ENCODE results near the gene ACADL. TPM values are rescaled to one million over a fixed set of nuclear protein-coding genes. Genes with fewer than 3 reads are reported as not detected.

ACADL gene
- total RNA-seq, 1 experiment from 2014 or later: not detected

GRCh38 chr2:210199854-210200253 lies 25.4 kb downstream of the ACADL start (continued):
- TF ChIP-seq CEBPB (IDR thresholded peaks at IDR 0.05; ENCODE audit: low read depth): no peak

- no TSS peak for BruUV-seq (replicated peaks)
- RAD21 ChIA-PET (ENCODE audit: low non-redundant PET in 1 of 2, low total read pairs in 2 of 2, uncharacterized antibody in 2 of 2, unreplicated experiment in 2 of 2): interaction anchor here in 1 of 2 experiments (1.1 kb wide), 1 partner anchor 219 kb away, joined by 3 read pairs; no protein-coding TSS in a partner anchor
Measured at GRCh38 chr2:210199186-210199765, 26.0 kb downstream of the ACADL start.

More at GRCh38 chr2:210199186-210199765, 26.0 kb downstream of the ACADL start:
- H3K4me3 ChIP-seq (replicated peaks in 1 of 2; ENCODE audit: low read depth in 1 of 2, low read length in 2 of 2): no peak overlapping the region
- intact Hi-C loops (cut with micrococcal nuclease): loop anchor here (1.0 to 10.0 kb wide), 6 partner anchors 222 to 1802 kb away; partner anchors contain the start of gene MAP2
- TF ChIP-seq ZNF274 (IDR thresholded peaks at IDR 0.05; ENCODE audit: low read depth, low read length): no peak
- TF ChIP-seq CTCF (IDR thresholded peaks at IDR 0.05 in 2 of 3, conservative IDR thresholded peaks at IDR 0.05 in 1 of 3; ENCODE audit: borderline replicate concordance in 1 of 3, insufficient read depth in 1 of 3, low read depth in 2 of 3, low read length in 2 of 3): peak; percentile 54 to 65 (median 60); a peak in 5 of 6 replicates
- peak; percentile 73 for TF ChIP-seq RAD21 (IDR thresholded peaks at IDR 0.05; ENCODE audit: low read depth)
- POLR2A ChIA-PET: no interaction called here
- H3K9me2 ChIP-seq (ENCODE audit: insufficient read depth): no peaks in the 10 kb centered on the region
- H4K20me1 ChIP-seq (ENCODE audit: insufficient read depth): no peaks in the 10 kb centered on the region
- no peaks in the 10 kb centered on the region for H3K36me3 ChIP-seq (ENCODE audit: control insufficient read depth in 1 of 2, insufficient read depth in 2 of 2, low read length in 2 of 2)
- H3K27ac ChIP-seq (ENCODE audit: low read depth, low read length): no peak overlapping the region
- H3K4me2 ChIP-seq (ENCODE audit: low read length): no peak overlapping the region
- H3K79me2 ChIP-seq (ENCODE audit: insufficient read depth, low read length): no peaks in the 10 kb centered on the region
- peak; percentile 12 for DNase-seq (ENCODE audit: low read depth, low spot score)
- no peaks in the 10 kb centered on the region for H3K27me3 ChIP-seq (ENCODE audit: insufficient read depth, low read length)
- H2AFZ ChIP-seq (ENCODE audit: low read depth, low read length, poor library complexity, severe bottlenecking): no peak overlapping the region
- CTCF ChIA-PET: interaction anchor here (0.7 to 1.6 kb wide), 25 partner anchors 9 to 864 kb away, joined by 3 to 13 read pairs (median 4); no protein-coding TSS in a partner anchor
- peaks cover 0 to 5% of the 10 kb centered on the region in 2 experiments; a peak in 1 of 4 replicates for H3K4me1 ChIP-seq (ENCODE audit: control insufficient read depth in 1 of 2, insufficient read depth in 2 of 2, low read length in 2 of 2)
- no peaks in the 10 kb centered on the region for H3K9me3 ChIP-seq (ENCODE audit: control insufficient read depth in 1 of 2, insufficient read depth in 1 of 2, low read depth in 1 of 2, low read length in 2 of 2)
- ATAC-seq: peak; percentile 61
- no peak overlapping the region for H3K9ac ChIP-seq (ENCODE audit: low read length)

Measured in HCT116 (cell line).